ENCODE data around the gene HLA-F.

DNA sequence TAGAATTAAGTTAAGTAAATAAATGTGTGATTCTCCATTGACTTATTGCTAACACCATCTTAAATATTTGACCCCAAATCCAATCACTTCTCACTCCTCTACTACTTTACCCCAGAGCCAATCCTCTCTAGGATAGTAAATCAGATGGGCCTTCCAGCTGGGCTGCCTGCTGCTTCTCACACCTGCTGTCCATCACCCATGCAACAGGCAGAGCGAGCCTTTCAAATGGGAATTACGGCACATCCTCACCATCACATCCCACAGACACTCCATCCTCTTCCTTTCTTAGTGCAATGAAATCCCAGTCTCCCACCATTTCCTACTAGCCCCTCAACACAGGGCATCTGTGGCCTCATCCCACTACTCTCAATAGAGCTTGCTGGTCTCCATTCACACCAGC lies 34.0 kb downstream of the HLA-F start:
- TF ChIP-seq, protein P1, sequence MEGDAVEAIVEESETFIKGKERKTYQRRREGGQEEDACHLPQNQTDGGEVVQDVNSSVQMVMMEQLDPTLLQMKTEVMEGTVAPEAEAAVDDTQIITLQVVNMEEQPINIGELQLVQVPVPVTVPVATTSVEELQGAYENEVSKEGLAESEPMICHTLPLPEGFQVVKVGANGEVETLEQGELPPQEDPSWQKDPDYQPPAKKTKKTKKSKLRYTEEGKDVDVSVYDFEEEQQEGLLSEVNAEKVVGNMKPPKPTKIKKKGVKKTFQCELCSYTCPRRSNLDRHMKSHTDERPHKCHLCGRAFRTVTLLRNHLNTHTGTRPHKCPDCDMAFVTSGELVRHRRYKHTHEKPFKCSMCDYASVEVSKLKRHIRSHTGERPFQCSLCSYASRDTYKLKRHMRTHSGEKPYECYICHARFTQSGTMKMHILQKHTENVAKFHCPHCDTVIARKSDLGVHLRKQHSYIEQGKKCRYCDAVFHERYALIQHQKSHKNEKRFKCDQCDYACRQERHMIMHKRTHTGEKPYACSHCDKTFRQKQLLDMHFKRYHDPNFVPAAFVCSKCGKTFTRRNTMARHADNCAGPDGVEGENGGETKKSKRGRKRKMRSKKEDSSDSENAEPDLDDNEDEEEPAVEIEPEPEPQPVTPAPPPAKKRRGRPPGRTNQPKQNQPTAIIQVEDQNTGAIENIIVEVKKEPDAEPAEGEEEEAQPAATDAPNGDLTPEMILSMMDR (IDR thresholded peaks at IDR 0.05; ENCODE audit: borderline replicate concordance, extremely low read depth, low read length, poor library complexity, severe bottlenecking), result no peak
- TF ChIP-seq EZH2 (IDR thresholded peaks at IDR 0.05; ENCODE audit: borderline replicate concordance, low read depth, low read length, severe bottlenecking), result no peak

Measured in DND-41 (cell line).